Measurements from ENCODE around the gene TP53I11.

The TP53I11 gene

GRCh38 chr11:44978274-44978960 lies 27.7 kb upstream of the TP53I11 start:
- no peak for DNase-seq

GRCh38 chr11:44977493-44977984 lies 26.9 kb upstream of the TP53I11 start:
- no peak for DNase-seq

GRCh38 chr11:44976576-44976975 lies 25.9 kb upstream of the TP53I11 start:
- no peak for DNase-seq

- no peak for DNase-seq
Measured at GRCh38 chr11:44974402-44975000, 23.8 kb upstream of the TP53I11 start.

- DNase-seq = no peak
Measured at GRCh38 chr11:44973632-44974401, 23.1 kb upstream of the TP53I11 start.

GRCh38 chr11:44972746-44973435 lies 22.2 kb upstream of the TP53I11 start:
- no peak for DNase-seq

- no peak for DNase-seq
Measured at GRCh38 chr11:44971185-44971584, 20.5 kb upstream of the TP53I11 start.

- no peak for DNase-seq
Measured at GRCh38 chr11:44970293-44970692, 19.6 kb upstream of the TP53I11 start.

- DNase-seq = no peak
Measured at GRCh38 chr11:44969651-44970252, 19.1 kb upstream of the TP53I11 start.

GRCh38 chr11:44968510-44968909 lies 17.8 kb upstream of the TP53I11 start:
- DNase-seq = no peak

- DNase-seq = no peak
Measured at GRCh38 chr11:44967930-44968496, 17.3 kb upstream of the TP53I11 start.

- no peak for DNase-seq
Measured at GRCh38 chr11:44966694-44967093, 16.0 kb upstream of the TP53I11 start.

- DNase-seq = no peak
Measured at GRCh38 chr11:44964526-44965209, 14.0 kb upstream of the TP53I11 start.

GRCh38 chr11:44963948-44964347 lies 13.3 kb upstream of the TP53I11 start:
- no peak for DNase-seq

GRCh38 chr11:44963136-44963535 lies 12.5 kb upstream of the TP53I11 start:
- DNase-seq = no peak

GRCh38 chr11:44962464-44962863 lies 11.8 kb upstream of the TP53I11 start:
- no peak for DNase-seq

GRCh38 chr11:44960200-44960845 lies 9.6 kb upstream of the TP53I11 start:
- DNase-seq = no peak

- DNase-seq = no peak
Measured at GRCh38 chr11:44959064-44959463, 8.4 kb upstream of the TP53I11 start.

GRCh38 chr11:44957776-44958564 lies 7.3 kb upstream of the TP53I11 start:
- no peak for DNase-seq

GRCh38 chr11:44957040-44957515 lies 6.4 kb upstream of the TP53I11 start:
- DNase-seq = no peak
